GM19438 (cell line): ENCODE measurements around the gene PDK3.

Experiments
- ATAC-seq: cut with Tn5 transposase; IDR thresholded peaks from one replicate; pipeline ENCODE4 v1.9.1; 2021; ENCODE audit warnings: low read depth; ENCODE audit not compliant: unreplicated experiment

PDK3 gene

GRCh38 chrX:24547961-24548360 is 82.9 kb downstream of the PDK3 start:
- ATAC-seq = no peak

- ATAC-seq = no peak
Measured at GRCh38 chrX:24550166-24550565, 85.1 kb downstream of the PDK3 start.

GRCh38 chrX:24553011-24553410 is 87.9 kb downstream of the PDK3 start:
- ATAC-seq = no peak

- ATAC-seq = no peak
Measured at GRCh38 chrX:24561121-24561520, 96.0 kb downstream of the PDK3 start.

- ATAC-seq = no peak
Measured at GRCh38 chrX:24563291-24564010, 98.4 kb downstream of the PDK3 start.

GRCh38 chrX:24566240-24566639 is 101.2 kb downstream of the PDK3 start:
- no peak for ATAC-seq

GRCh38 chrX:24567169-24567568 is 102.1 kb downstream of the PDK3 start:
- no peak for ATAC-seq

GRCh38 chrX:24574743-24575142 is 109.7 kb downstream of the PDK3 start:
- no peak for ATAC-seq

GRCh38 chrX:24575496-24575895 is 110.4 kb downstream of the PDK3 start:
- no peak for ATAC-seq

- no peak for ATAC-seq
Measured at GRCh38 chrX:24577091-24577490, 112.0 kb downstream of the PDK3 start.
